OCI-LY1 (cell line): ENCODE results near the gene FMN1.

Experiments
- EZH2 ChIP-seq: fragments of 200-600 bp; sonication (generic), shearing (Covaris generic); IDR thresholded peaks from 2 replicates; pipeline ENCODE4 v1.8.0; 2017; ENCODE audit warnings: borderline replicate concordance, mixed run types, mild to moderate bottlenecking, antibody characterized with exemption, low read length, moderate library complexity, mixed read lengths
- TF ChIP-seq, protein P1 (sequence below): fragments of 200-600 bp; sonication (generic), shearing (Covaris generic); IDR thresholded peaks from 2 replicates; pipeline ENCODE4 v1.5.1; 2017; ENCODE audit warnings: mild to moderate bottlenecking, antibody characterized with exemption, low read length, moderate library complexity, mixed read lengths

DNA sequence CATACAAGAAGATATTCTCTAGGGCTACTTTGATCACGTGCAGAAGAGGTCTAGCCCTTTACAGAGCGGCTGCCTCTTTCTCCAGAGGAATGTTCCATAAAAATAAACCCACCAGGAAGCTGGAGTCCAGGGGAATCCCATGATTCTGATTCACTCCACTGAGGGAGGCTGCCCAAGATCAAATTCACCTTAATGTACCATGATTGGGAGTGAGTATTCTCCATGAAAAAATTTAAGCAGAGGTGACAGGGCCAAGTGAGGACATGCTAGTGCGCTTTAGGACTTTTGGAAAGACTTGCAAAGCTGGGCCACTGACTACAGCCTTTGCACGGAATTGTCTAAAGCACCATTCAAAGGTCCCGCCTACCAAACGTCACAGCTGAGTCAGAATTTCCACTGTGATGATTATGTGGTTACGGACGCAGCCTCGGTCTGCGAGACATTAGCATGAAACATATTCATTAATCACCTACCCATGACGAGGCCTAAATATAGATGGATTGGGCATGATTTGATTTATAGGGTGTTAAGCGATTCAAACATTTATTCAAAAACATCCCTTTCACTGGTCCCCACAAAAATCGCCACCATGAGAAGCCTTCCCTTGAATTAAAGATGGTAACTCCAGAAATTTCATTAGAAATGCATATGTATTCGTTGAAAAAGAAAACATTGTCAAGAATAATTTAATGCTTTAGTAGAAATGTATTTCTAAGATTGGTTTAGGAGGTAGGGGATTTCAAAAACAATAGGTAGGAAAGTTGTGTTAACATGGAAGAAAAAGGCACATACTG, 324.1 kb downstream of the FMN1 start:
- TF ChIP-seq, protein P1, sequence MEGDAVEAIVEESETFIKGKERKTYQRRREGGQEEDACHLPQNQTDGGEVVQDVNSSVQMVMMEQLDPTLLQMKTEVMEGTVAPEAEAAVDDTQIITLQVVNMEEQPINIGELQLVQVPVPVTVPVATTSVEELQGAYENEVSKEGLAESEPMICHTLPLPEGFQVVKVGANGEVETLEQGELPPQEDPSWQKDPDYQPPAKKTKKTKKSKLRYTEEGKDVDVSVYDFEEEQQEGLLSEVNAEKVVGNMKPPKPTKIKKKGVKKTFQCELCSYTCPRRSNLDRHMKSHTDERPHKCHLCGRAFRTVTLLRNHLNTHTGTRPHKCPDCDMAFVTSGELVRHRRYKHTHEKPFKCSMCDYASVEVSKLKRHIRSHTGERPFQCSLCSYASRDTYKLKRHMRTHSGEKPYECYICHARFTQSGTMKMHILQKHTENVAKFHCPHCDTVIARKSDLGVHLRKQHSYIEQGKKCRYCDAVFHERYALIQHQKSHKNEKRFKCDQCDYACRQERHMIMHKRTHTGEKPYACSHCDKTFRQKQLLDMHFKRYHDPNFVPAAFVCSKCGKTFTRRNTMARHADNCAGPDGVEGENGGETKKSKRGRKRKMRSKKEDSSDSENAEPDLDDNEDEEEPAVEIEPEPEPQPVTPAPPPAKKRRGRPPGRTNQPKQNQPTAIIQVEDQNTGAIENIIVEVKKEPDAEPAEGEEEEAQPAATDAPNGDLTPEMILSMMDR, result no peak
- TF ChIP-seq EZH2, result no peak
